NCI-H1417 treated with DMSO at 0.1 percent for 48 hours (cell line): ENCODE results near the gene HSPB9.
"Not testable (repeated sequence)": the region's sequence is repeated elsewhere in the genome, so short reads cannot be mapped to it uniquely, and the experiment has no call there.

Experiments used
- DNase-seq: peaks from one replicate; lab custom pipeline; 2025; lab: John Stamatoyannopoulos, UW

HSPB9 gene

DNA sequence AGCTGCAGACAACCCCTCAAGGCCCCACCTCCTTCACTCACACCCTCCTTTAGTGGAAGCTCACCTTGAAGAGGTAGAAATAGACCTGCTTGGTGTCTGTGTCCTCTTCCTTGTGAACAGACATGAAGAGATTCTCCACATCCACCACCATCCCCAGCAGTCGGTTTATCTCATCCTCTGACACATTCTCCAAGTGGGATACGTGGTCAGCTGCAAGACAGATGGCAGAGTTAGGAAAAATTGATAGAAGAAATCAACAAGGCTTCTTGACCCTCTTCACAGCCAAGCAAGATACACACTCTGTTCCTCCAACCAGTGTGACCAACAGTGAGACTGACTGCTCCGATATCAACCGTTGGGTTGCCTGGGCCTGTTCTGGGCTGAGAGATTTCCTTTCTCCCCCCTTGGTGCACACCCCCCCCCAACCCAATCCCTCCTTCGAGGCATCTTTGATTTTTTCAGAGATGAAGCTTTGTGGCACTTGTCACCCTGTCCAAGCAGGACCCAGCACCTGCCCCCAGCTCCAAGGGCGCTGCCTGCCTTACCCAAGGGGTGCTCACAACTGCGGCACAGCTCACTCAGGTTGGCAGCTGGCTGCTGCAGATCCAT, 2.3 kb upstream of the HSPB9 start:
- DNase-seq = no peak

DNA sequence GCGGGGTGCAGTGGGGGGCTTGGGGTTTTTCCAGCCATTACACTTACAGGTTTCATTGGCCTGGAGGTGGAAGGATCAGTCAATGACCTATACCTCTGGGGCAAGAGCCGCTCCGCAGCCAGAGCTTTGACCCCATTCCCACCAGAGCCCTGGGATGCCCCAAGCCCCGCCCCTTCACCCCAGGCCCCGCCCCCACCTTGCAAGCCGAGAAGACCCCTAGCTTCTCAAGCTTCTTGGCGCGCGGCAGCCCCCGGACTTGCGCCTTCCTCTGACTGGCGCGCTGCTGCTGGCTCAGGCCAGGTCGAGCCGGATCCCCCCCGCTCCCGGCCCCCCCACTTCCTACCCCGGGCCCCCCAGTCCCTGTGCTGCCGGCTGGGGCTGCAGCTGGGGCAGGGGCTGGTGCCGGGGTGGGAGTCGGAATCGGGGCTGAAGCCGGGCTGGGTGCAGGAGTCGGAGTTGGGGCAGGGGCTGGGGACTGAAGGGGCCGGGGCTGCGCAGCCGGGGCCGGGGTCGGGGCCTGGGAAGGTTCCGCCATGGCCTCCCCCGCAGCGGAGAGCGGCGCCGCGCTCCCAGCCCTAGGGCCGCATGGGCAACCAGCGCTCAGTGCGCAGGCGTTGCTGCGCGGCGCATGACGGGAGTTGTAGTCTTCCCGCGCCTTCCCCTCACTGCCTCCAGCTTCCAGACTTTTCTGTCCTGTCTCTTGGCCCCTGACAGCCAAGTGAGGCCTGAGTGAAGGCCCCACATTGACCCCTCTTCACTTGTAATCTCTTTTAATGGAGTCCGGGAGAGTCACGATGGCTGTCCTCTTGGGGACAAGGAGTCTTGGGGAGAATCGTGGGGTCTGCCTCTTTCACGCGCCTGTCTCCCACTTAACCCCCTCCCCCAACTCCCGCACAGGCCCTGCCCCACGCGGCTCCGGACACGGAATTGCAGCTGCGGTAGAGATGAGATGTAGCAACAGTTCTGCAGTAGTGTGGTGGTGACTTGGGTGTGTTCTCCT, 1.5 kb upstream of the HSPB9 start, which contains the start of gene KAT2A:
KAT2A (minus strand) TSS at position 598 of the 1,000 bp plus-strand sequence; CDS start at position 535, 63 bp downstream.
- no peak for DNase-seq

DNA sequence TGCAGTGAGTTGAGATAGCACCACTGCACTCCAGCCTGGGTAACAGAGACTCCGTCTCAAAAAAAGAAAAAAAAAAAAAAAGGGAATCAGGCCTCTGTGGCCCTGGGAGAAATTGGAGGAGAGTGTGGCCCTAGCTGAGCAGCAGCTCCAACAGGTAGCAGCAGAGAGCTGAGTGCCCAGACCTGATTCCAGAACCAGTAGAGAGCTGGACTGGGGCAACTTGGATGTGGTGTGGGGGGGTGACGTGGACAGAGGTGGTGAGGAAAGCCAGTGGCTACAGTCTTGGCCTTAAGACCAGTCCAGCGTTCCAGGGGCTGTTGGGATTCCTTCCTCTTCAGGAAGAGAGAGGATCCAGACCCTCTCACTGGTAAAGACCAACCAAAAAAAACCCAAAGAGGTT, 1.7 kb downstream of the HSPB9 start:
- no peak for DNase-seq

DNA sequence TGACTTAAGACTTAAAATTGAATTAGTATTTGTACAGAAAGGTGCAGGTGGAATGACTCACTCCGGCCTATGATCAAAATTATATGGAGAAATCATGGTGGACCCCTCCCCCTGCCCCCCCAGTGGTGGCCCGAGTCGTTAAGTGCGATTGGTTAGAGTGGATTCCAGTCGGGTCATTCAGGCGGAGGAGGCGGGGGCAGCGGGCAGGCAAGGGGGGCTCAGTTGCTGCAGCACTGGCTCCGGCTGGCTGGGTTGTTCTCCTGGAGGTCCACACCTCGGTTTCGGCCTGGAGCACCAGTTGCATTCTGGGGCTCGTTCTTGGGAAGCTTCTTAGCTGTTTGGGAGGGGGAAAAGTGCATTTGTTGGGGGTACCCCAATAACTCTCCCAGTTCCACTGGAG, 3.0 kb downstream of the HSPB9 start:
- DNase-seq = no peak

DNA sequence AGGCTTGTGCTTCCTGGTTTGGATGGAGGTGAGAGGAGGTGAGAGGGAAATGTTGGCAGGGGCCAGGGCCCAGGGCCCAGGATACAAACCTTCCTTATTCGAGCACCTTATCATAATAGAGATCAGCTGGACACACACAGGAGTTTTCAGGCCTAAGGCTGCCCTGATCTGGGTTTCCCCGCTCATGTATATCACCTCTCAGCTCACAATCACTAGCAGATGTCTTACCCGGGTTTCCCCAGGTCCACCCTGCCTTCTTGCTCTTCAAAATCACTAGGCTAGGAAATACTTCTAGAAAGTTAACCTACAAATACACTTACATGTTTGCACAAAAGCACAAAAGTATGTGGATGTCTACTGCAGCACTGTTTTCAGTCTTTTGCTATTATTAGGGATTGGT, 4.2 kb downstream of the HSPB9 start:
- DNase-seq = no peak

DNA sequence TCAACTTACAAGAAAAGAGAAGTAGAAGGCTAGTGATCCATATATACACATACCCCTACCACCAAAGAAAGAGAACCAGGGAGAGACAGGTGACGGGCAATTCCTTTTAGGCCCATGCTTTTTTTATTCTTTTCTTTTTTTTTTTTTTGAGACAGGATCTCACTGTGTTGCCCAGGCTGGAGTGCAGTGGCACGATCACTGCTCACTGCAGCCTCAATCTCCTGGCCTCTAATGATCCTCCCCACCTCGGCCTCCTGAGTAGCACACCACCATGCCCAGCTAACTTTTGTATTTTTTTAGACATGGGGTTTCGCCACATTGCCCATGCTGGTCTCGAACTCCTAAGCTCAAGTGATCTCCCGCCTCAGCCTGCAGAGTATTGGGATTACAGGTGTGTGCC, 4.8 kb downstream of the HSPB9 start:
- DNase-seq = no peak

DNA sequence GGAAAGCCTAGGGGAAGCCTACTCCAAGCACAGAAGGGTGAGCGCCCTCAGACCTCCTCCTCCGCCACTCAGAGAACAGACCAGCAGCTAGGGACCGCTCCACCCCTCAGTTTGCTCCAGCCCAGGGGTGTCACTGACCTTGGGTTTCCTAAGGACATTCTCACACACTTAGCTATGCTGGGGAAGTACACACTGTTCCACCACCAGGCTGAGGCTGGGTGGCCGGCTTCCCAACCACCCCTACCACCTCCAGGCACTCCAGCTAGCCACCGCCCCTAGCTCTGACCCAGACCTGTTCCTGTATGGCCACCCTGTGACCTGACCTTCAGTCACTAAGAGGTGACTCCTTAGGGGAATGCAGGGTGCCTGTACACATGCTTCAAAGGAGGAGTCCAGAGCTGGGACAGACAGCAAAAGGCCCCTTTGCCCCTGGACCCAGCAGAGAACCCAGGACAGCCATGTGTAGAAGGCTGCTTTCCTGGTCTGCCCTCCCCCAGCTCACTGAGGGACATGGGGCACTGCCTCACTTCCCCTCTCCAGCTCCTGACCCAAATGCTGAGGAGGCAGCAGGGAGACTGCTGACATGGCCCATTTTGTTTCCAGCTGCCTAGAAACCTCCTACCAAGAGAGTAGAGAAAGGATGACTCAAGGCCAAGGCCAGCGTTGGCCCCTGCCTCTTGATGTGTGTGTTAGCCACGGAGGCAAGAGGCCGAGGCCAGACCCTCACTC, 6.7 kb downstream of the HSPB9 start:
- no peak for DNase-seq

DNA sequence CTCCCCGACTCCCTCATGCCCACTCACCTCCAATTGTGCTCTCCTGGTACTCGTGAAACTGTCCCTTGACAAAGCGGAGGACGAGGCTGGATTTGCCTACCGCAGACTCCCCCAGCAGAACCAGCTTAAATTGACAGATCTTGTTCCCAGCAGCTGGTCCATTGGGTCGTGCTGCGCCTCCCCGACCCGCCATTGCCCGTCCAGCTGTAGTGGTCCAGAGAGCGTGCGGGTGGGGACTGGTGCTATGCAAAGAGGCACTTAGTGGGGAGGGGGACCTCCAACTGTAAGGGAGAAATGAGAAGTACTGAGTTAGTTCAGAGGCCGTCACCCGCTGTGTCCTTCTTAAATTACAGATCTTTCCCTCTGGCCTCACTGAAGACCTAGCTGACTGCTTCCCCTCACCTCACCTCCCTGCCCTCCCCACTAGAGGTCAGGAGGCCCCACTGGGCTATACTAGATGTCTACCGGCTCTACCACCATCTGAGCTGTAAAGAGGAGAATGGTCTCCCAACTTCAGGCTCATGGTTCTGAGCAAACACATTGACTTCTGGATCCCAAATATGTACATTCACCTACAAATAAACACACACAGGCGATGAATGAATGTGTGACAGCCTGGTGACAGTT, 7.8 kb downstream of the HSPB9 start:
- DNase-seq = no peak

DNA sequence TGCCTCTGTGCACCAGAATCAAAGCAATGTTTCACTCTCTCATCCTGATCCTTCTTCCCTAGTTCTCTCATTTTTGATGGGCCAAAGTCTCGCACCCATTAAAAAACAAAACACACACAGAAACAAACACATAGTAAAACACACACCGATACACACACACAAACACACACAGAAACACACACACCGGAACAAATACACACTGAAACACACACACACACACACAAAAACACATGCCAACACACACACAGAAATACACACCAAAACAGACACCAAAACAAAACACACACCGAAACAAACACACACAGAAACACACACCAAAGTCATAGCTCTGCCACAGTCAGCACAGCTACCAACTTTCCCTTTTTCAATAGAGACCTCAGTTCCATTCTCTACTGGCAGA, 8.6 kb downstream of the HSPB9 start:
- DNase-seq = no peak

DNA sequence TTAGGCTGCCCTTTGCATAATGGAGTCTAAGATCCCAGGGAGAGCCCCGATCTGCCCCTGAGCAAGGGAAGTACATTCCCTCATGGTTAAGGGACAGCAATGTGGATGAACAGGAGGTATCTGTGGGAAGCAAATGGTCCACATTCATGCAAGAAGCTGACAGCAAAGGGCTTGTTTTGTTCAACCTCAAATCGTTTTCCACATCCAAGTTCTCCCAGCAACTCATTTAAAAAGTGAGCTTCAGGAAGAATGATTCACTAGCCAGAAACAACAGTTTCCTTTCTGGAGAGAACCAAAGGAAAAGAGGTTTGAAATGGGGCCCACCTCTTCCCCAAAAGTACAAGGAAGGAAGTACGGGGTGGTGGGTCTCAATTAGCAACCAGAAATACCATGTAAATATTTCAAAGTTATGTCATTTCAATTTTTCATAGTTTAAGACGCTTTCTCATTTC, 9.4 kb downstream of the HSPB9 start:
- no peak for DNase-seq

DNA sequence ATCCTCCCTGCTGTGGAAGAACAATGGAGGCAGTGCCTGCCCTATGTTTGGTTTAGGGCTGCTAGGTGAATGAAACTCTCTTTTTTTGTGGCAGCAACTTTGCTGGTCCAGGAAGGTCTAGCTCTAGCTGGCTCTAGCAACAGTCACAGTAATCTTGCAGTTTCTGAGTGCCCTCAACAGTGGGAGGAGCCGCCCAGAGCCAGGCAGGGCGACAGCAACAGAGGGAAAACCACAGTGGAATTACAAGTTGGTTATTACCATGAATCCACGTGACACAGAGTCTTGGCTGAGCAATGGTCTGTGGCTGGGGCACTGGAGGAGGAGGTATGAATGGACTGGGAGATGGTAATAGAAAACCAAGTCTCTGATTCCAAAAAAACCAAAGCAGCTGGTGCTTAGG, 10.3 kb downstream of the HSPB9 start:
- DNase-seq = no peak

DNA sequence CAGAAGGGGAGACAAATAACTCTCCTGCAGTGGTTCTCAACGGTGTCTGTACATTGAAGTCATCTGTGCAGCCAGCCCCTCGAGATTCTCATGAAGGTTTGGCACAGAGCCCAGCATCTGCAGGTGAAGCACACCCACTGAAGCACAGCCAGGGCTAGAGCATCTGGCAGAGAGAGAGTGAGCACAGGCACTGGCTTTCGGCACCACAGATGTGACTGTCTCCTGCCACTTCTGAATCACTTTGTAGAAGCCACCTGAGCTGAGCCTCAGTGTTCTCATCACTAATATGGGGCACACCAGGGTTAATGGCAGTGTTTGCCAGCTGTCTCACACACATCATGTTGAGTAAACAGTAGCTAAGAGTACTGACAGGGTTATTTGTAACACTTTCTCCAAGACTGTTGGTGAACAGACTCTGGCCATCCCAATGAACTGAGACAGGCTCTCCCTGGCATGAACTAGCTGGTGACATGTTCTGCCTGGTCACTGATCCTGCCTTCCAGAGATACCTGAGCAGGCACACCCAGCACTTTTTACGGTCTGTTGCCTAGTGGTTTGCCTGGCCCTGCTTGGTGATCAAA, 10.9 kb downstream of the HSPB9 start:
- peak; percentile 24 for DNase-seq

DNA sequence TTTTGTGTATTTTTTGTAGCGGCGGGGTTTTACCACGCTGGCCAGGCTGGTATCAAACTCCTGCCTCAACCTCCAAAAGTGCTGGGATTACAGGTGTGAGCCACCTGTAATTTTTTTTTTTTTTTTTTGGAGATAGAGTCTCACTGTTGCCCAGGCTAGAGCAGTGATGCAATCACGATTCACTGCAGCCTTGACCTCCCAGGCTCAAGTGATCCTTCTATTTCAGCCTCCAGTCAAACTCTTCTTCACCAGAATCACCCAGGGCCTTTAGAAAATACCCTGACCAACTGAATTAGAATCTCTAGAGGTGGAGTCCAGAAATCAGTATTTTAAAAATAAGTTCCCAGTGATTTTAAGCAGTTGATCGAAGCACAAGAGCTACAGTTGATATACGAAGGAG, 12.5 kb downstream of the HSPB9 start:
- DNase-seq = no peak

DNA sequence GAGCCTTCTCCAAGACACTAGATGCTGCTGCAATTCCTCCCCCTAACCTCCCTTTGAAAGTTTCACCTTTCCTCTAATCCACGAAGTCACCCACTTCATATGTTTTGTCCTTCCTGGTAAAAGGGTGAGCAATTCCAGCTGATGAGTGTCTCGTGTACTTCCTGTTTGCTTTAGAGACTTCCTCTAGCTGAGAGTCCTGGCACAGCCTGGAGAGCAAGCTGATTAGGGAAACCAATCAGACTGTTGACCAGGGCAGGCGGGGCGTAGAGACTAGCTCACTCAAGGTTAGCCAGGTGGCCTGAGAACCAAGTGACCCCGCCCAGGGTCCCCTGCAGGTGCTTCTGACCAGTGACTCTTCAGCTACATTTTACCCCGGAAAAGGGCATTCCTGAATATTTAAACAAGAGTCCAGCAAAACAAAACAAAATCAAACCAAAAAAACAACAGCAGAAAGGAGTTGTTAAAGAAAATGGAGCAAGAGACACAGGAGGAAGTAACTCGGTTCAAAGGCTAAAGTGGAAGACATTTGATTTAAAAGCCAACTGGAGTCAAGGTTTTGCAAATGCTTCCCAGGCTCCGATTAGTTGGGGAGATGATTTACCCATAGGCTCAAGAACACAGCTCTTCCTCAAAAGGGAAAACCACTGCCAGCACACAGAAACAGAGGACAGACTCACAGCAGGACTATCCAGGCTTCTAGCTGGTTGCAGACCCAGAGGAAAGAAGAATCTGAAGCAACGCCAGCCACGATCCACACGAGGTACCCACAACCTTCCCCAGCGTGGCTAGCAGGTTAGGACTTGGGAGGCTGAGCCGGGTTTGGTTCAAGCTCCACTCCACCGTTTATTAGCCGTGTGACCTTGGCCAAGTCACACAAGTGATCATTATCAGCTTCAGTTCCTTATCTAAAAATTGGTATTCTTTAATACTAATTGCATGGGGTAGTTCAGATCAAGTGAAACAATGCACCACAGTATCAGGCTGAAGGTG, 13.4 kb downstream of the HSPB9 start:
- peak; percentile 2 for DNase-seq

DNA sequence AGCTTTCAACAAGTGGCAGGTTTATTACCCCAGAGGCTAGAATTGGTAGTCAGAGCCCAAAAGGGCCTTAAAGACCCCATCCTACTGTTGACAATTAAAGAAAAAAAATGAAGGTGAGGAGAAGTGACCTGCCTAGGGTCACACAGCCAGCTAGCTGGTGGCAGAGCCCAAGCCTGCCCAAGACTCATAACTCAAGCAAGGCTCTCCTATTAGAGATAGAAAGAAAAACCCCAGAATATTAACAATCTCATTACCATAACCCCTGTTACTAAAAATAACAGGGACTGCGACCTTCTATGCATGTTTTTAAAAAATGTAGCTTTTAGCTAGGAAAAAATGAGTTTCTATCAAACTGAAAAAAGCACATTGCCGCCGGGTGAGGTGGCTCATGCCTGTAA, 14.0 kb downstream of the HSPB9 start:
- no peak for DNase-seq

DNA sequence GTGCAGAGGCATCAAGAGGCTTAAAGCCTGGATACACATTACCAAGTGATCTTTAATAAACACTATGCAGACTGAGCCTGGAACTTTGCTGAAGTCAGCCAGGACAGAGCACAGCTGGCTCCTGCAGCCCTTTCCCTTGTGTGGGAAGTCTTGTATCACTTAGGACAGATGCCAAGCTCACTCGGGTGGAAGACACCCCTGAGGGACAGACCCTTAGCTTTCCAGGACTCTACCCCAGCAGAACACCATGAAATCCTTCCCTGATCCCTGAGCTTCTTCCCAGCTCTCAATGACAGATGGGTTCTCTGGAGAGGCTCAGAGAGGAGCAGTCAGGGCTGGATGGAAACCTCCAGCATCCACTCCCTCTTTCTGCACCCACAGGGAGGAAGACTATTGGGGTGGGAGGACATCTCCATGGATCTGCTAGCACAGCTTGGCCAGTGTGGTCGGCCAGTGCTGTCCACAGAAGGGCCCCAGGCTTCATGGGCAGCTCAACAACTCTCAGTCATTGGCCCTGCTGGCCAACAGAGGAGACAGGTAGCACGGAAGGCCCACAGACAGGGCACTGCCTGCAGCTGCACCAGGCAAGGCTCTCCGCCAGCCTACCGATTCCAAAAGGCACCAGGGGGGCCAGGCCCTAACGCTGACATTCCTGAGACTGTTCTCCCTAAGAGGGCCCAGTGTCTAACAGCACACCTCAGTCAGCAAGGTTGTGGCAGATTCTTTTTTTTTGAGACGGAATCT, 16.3 kb downstream of the HSPB9 start:
- no peak for DNase-seq

DNA sequence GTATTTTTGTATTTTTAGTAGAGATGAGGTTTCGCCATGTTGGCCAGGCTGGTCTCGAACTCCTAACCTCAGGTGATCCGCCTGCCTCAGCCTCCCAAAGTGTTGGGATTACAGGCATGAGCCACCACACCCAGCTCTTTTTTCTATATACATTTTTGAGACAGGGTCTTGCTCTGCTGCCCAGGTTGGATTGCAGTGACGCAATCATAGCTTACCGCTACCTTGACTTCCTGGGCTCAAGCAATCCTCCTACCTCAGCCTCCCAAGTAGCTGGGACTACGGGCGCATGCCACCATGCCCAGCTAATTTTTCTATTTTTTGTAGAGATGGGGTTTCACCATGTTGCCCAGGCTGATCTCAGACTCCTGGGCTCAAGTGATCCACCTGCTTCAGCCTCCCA, 18.1 kb downstream of the HSPB9 start:
- not testable (repeated sequence) for DNase-seq

DNA sequence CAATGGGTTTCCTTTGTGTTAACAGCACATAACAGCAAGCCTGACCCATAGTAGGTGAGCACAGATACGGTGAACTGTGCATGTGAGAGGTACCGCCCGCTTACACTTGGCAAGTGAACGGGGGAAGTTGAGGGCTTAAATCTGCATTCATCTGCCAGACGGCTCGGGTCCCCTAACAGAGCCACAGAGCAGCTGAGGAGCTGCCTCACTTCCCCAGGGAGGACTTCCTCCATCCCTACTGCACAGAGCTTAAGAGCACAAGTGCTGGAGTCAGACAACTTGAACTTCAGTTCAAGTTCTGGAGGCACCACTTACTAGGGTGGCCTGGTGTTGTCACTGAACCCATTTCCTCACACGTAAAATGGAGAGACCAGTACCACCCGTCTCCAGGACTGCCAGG, 18.8 kb downstream of the HSPB9 start:
- no peak for DNase-seq

DNA sequence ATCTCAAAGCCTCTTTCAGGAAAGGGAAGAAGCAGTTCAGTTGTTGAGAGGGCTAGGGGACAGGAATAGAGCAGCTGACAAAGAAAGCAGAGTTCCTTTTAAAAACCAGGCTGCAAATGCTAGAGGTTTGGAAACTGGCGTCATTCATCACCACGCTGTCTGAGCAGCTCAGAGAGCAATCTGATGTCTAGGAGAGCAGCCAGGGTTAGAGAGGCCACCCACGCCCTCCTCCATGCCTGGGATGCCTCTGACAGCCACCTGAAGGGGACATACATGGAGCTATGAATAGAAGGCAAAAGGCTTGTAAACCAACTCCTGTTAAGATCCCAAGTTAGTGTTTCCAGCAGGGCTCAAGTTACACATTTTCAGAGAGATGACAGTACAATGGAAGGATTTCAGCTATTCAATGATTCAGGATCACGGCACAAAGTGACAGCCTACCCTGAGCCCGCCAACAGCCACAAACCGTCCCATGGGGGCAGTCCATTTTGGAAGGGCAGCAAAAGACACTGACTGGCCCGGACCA, 19.8 kb downstream of the HSPB9 start:
- no peak for DNase-seq
